Astrocyte of the spinal cord (primary cell): ENCODE data around the gene KBTBD12.

ENCODE experiments used
- DNase-seq: peaks from one replicate; pipeline ENCODE4 v3.0.0; 2011; ENCODE audit warnings: low read depth, low spot score
- H3K4me3 ChIP-seq: 2 replicates; pipeline ENCODE4 v1.5.1; 2011; ENCODE audit warnings: low read depth, mild to moderate bottlenecking, low read length, moderate library complexity
- in situ Hi-C: cut with HindIII; loops from 2 replicates; pipeline ENCODE4 v1.10.0; 2017; ENCODE audit warnings: low sequenced_read_pairs
- TF ChIP-seq, protein P1 (sequence below): IDR thresholded peaks from 2 replicates; pipeline ENCODE4 v1.5.1; 2012; ENCODE audit warnings: low read depth, mild to moderate bottlenecking, low read length, inconsistent platforms

KBTBD12 gene

DNA sequence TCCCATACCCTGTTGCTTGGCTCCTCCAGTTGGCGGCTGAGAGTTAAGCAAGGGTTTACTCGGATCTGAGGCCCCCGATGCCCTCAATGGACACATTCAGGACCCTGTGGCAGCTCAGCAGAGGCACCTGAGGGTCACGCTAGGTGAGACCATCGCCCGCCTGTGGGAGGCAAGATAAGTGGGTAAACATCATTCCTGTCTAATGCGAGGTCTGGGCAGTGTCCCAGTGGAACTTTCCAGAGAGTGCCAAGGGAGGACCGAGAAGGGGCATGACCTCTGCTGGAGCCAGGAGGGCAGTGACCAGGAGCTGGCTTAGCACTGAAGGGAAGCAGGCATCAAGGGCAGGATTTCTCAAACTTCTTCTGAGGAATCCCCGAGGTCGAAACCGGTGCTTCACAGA is 71.8 kb downstream of the KBTBD12 start:
- no peak overlapping the region for H3K4me3 ChIP-seq
- in situ Hi-C loops, result no loop called here
- TF ChIP-seq, protein P1, sequence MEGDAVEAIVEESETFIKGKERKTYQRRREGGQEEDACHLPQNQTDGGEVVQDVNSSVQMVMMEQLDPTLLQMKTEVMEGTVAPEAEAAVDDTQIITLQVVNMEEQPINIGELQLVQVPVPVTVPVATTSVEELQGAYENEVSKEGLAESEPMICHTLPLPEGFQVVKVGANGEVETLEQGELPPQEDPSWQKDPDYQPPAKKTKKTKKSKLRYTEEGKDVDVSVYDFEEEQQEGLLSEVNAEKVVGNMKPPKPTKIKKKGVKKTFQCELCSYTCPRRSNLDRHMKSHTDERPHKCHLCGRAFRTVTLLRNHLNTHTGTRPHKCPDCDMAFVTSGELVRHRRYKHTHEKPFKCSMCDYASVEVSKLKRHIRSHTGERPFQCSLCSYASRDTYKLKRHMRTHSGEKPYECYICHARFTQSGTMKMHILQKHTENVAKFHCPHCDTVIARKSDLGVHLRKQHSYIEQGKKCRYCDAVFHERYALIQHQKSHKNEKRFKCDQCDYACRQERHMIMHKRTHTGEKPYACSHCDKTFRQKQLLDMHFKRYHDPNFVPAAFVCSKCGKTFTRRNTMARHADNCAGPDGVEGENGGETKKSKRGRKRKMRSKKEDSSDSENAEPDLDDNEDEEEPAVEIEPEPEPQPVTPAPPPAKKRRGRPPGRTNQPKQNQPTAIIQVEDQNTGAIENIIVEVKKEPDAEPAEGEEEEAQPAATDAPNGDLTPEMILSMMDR, result no peak

DNA sequence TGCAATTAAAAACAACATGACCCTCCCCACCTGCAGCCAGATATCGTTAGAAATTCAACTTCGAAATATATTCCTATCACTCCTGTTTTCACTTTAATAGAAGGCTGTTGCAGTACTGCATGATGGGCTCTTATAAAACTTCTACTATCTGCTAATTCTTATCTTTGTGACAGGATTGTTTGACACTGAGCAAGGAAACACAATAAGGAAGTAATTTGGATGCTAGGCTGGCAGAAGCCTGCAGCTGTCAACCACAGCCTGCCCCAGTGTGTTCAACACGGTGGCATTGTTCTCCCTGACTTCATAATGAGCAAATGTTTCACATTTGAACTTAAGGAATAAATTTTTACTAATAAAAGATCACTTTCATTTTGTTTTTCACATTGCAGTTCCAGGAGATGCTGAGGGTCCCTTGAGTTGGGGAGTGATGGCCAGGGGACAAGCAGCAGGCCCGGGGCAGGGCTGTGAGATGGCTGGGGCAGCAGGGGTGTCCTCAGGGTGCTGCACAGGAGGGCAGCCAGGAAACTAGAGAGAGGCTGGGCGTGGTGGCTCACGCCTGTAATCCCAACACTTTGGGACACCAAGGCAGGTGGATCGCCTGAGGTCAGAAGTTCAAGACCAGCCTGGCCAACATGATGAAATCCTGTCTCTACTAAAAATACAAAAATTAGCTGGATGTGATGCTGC is 72.4 kb downstream of the KBTBD12 start:
- no peak overlapping the region for H3K4me3 ChIP-seq
- TF ChIP-seq, protein P1, result no peak
- DNase-seq, result no peak
- in situ Hi-C loops, result no loop called here

More for the DNA sequence above, 71.8 kb downstream of the KBTBD12 start:
- no peak for DNase-seq

DNA sequence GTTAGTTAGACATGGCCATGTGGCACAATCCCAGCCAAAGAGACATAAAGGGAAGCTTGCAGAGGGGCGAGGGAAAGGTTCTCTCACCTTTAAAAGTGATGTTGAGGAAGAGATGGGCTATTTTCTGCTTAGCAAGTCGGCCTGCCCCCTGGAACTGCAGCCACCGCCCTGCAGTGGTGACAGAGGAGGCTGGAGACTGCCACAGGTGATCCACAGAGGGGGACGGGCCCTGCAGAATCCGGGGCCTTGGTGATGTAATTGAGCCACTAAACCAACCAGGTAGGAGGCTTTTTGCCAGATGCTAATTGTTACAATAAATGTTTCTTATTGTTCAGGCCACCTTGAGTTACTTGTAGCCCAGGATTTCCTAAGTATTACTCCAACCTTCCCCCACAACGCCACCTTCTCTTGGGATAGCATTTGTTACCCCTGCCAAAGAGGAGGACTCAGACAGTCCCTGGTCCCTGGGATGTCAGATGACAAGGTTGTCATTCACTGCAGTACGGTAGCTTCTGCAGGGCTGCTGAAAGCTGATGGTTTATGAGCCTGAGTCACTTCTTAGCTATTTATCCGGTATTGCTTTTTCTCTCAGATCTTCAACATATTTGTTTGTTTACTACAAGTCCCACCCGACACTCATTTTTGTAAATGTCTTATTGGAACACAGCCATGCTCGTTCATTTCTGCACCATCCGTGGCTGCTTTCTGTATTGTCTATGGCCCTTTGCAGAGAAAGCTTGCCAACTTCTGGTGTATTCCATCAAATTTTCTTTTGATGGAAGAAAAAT is 73.9 kb downstream of the KBTBD12 start:
- in situ Hi-C loops, result no loop called here
- TF ChIP-seq, protein P1, result no peak
- H3K4me3 ChIP-seq, result no peak overlapping the region
- no peak for DNase-seq

DNA sequence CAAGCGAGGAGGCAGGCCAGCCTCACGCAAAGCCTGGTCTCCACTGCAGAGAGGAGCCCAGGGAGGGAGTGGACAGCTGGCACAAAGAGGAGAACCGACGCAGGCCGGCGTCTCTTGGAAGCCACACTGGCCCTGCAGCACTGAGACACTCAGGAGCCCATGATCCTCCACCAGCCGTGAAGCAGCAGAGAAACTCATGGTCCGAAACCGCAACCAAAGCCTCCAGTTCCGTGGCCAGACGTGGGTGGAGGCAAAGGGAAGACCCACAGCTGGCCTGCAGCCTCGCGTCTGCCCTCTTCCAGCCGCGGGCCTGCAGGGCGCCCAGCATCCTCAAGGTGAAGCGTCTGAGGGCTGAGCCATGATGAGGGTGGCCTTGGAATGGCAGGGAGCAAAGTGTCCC is 75.0 kb downstream of the KBTBD12 start:
- H3K4me3 ChIP-seq, result no peak overlapping the region
- DNase-seq, result no peak
- in situ Hi-C loops, result no loop called here
- TF ChIP-seq, protein P1, result no peak

GRCh38 chr3:127990461-127990860 is 75.4 kb downstream of the KBTBD12 start:
- in situ Hi-C loops, result no loop called here
- no peak for DNase-seq
- TF ChIP-seq, protein P1, result no peak

GRCh38 chr3:127991251-127991650 is 76.2 kb downstream of the KBTBD12 start:
- H3K4me3 ChIP-seq, result no peak overlapping the region
- TF ChIP-seq, protein P1, result no peak
- in situ Hi-C loops, result no loop called here
- DNase-seq, result no peak

More at GRCh38 chr3:127990461-127990860, 75.4 kb downstream of the KBTBD12 start:
- no peak overlapping the region for H3K4me3 ChIP-seq
